H1 (cell line): ENCODE results near the gene NID1. TPM values are rescaled to one million over a fixed set of nuclear protein-coding genes. Genes with fewer than 3 reads are reported as not detected.

Source experiments
- CTCF ChIA-PET: fragments of 300-600 bp; sonication (Branson Sonifier 250); formaldehyde crosslinking; loops from one replicate; lab custom pipeline; 2021; ENCODE audit not compliant: partially characterized antibody; lab: Charles Lee
- POLR2A ChIA-PET: fragments of 300-600 bp; sonication (Branson Sonifier 250); formaldehyde crosslinking; loops from one replicate; lab custom pipeline; 2021; ENCODE audit warnings: inconsistent platforms; ENCODE audit not compliant: partially characterized antibody; lab: Charles Lee
- DNase-seq, 2 experiments: peaks; one replicate each; pipeline versions ENCODE4 v3.0.0 to v3.0.0-alpha.2; 2010 to 2022; ENCODE audit warnings: low spot score in 2 of 2, low read depth in 1 of 2, mixed read lengths in 1 of 2
- FAIRE-seq: peaks from 2 replicates; lab custom pipeline; 2011; peaks lifted over from hg19 to GRCh38; lab: Jason Lieb, UNC
- H2AFZ ChIP-seq: 2 replicates; pipeline ENCODE4 v1.8.1; 2012; ENCODE audit warnings: low read length, inconsistent platforms
- H2AK5ac ChIP-seq: 2 replicates; pipeline ENCODE4 v1.6.1; 2013; ENCODE audit warnings: low read depth, low read length
- H2BK120ac ChIP-seq: replicated peaks from 2 replicates; pipeline ENCODE3; 2013; ENCODE audit warnings: low read depth, low read length, inconsistent platforms
- H2BK12ac ChIP-seq: 2 replicates; pipeline ENCODE4 v1.6.1; 2013; ENCODE audit warnings: low read depth, low read length
- H2BK15ac ChIP-seq: 2 replicates; pipeline ENCODE4 v1.6.1; 2013; ENCODE audit warnings: low read length
- H2BK20ac ChIP-seq: 2 replicates; pipeline ENCODE4 v1.6.1; 2013; ENCODE audit warnings: low read length
- H2BK5ac ChIP-seq: 2 replicates; pipeline ENCODE4 v1.6.1; 2013; ENCODE audit warnings: low read depth, low read length
- H3K14ac ChIP-seq: 2 replicates; pipeline ENCODE4 v1.6.1; 2013; ENCODE audit warnings: inconsistent platforms; ENCODE audit not compliant: insufficient read length
- H3K18ac ChIP-seq: 2 replicates; pipeline ENCODE4 v1.6.1; 2013; ENCODE audit warnings: low read length; ENCODE audit errors: extremely low read depth
- H3K23ac ChIP-seq: 2 replicates; pipeline ENCODE4 v1.6.1; 2013; ENCODE audit warnings: inconsistent platforms; ENCODE audit not compliant: insufficient read length
- H3K23me2 ChIP-seq: 2 replicates; pipeline ENCODE4 v1.6.1; 2013; ENCODE audit warnings: low read depth, low read length
- H3K27ac ChIP-seq: 2 replicates; pipeline ENCODE4 v1.6.1; 2011; ENCODE audit warnings: low read depth, low read length, inconsistent platforms
- H3K27me3 ChIP-seq, 4 experiments: replicated peaks in 1 of 4; 1 replicate in 1 of 4; 2 replicates in 3 of 4; pipeline versions ENCODE4 v1.6.1 to v1.8.1; 2011 to 2013; ENCODE audit warnings: low read length in 3 of 4, mild to moderate bottlenecking in 3 of 4, inconsistent platforms in 2 of 4, mixed read lengths in 2 of 4, moderate library complexity in 1 of 4; ENCODE audit not compliant: control insufficient read depth in 3 of 4, insufficient read depth in 3 of 4; ENCODE audit errors: extremely low read depth in 1 of 4
- H3K36me3 ChIP-seq, 4 experiments: 2 replicates each; pipeline versions ENCODE4 v1.6.1 to v1.8.1; 2011 to 2013; ENCODE audit warnings: mild to moderate bottlenecking in 4 of 4, low read length in 3 of 4, moderate library complexity in 2 of 4, control low read depth in 1 of 4, inconsistent platforms in 1 of 4; ENCODE audit not compliant: insufficient read depth in 4 of 4, control insufficient read depth in 2 of 4
- H3K4ac ChIP-seq: replicated peaks from 2 replicates; pipeline ENCODE3; 2013; ENCODE audit warnings: low read length, low read depth, mixed read lengths, inconsistent platforms; ENCODE audit not compliant: insufficient read length
- H3K4me1 ChIP-seq, 4 experiments: replicated peaks in 1 of 4; 1 replicate in 1 of 4; 2 replicates in 3 of 4; pipeline versions ENCODE4 v1.6.1 to v1.8.1; 2011 to 2013; ENCODE audit warnings: low read length in 3 of 4, inconsistent platforms in 2 of 4, mixed read lengths in 1 of 4; ENCODE audit not compliant: insufficient read depth in 4 of 4, control insufficient read depth in 3 of 4
- H3K4me2 ChIP-seq, 2 experiments: 2 replicates each; pipeline versions ENCODE4 v1.6.1 to v1.8.1; 2011 to 2013; ENCODE audit warnings: low read depth in 2 of 2, low read length in 2 of 2, control low read depth in 1 of 2, inconsistent platforms in 1 of 2, mild to moderate bottlenecking in 1 of 2; ENCODE audit not compliant: insufficient read depth in 1 of 2
- H3K4me3 ChIP-seq, 4 experiments: fragments of 200-600, 300-600 bp in 1 of 4; sonication (generic), shearing (Covaris generic), sonication (Bioruptor Twin) in 1 of 4; 2 replicates each; pipeline versions ENCODE4 v1.5.1 to v1.8.1; 2011 to 2016; ENCODE audit warnings: low read length in 4 of 4, low read depth in 3 of 4, control low read depth in 2 of 4, inconsistent platforms in 2 of 4, mild to moderate bottlenecking in 2 of 4, mixed read lengths in 1 of 4, moderate library complexity in 1 of 4; ENCODE audit not compliant: insufficient read depth in 2 of 4; ENCODE audit errors: extremely low read depth in 1 of 4
- H3K56ac ChIP-seq: replicated peaks from 2 replicates; pipeline ENCODE3; 2013; ENCODE audit warnings: low read depth, mild to moderate bottlenecking, mixed read lengths, low read length, inconsistent platforms; ENCODE audit not compliant: insufficient read length
- H3K79me1 ChIP-seq: 2 replicates; pipeline ENCODE4 v1.6.1; 2013; ENCODE audit warnings: low read depth, low read length, control low read depth
- H3K79me2 ChIP-seq, 2 experiments: 2 replicates each; pipeline versions ENCODE4 v1.6.1 to v1.8.1; 2012 to 2013; ENCODE audit warnings: low read length in 2 of 2, mild to moderate bottlenecking in 2 of 2, inconsistent platforms in 1 of 2; ENCODE audit not compliant: insufficient read depth in 2 of 2, control insufficient read depth in 1 of 2
- H3K9ac ChIP-seq, 4 experiments: replicated peaks in 1 of 4; 1 replicate in 1 of 4; 2 replicates in 3 of 4; pipeline versions ENCODE4 v1.6.1 to v1.8.1; 2011 to 2013; ENCODE audit warnings: low read depth in 3 of 4, low read length in 3 of 4, control low read depth in 2 of 4, mild to moderate bottlenecking in 2 of 4, moderate library complexity in 2 of 4, inconsistent platforms in 1 of 4; ENCODE audit errors: extremely low read depth in 1 of 4
- H3K9me3 ChIP-seq, 2 experiments: 2 replicates each; pipeline versions ENCODE4 v1.6.1 to v1.8.1; 2012 to 2013; ENCODE audit warnings: mild to moderate bottlenecking in 2 of 2, moderate library complexity in 2 of 2, control low read depth in 1 of 2, inconsistent platforms in 1 of 2, low read depth in 1 of 2, low read length in 1 of 2, mixed read lengths in 1 of 2; ENCODE audit not compliant: insufficient read depth in 2 of 2
- H4K20me1 ChIP-seq, 2 experiments: replicated peaks in 1 of 2; 2 replicates each; pipeline versions ENCODE3 to v1.8.1; 2011 to 2013; ENCODE audit warnings: inconsistent platforms in 2 of 2, low read length in 2 of 2, mild to moderate bottlenecking in 1 of 2; ENCODE audit not compliant: insufficient read depth in 2 of 2, control insufficient read depth in 1 of 2
- H4K5ac ChIP-seq: 2 replicates; pipeline ENCODE4 v1.6.1; 2013; ENCODE audit warnings: low read length, low read depth, mixed read lengths, inconsistent platforms; ENCODE audit not compliant: insufficient read length
- H4K8ac ChIP-seq: 2 replicates; pipeline ENCODE4 v1.8.0; 2013; ENCODE audit warnings: mild to moderate bottlenecking, moderate library complexity, low read length, inconsistent platforms; ENCODE audit not compliant: insufficient read depth; ENCODE audit errors: extremely low read depth
- H4K91ac ChIP-seq: replicated peaks from 2 replicates; pipeline ENCODE3; 2013; ENCODE audit warnings: low read length, mixed read lengths, inconsistent platforms; ENCODE audit not compliant: insufficient read length
- BRCA1 ChIP-seq: IDR thresholded peaks from 2 replicates; pipeline ENCODE4 v1.6.1; 2012; ENCODE audit warnings: low read depth, low read length, improper control_type of control experiment
- CBX8 ChIP-seq: fragments of 300-800, 300-1000 bp; sonication (generic); IDR thresholded peaks from 2 replicates; pipeline ENCODE4 v1.7.1; 2016; ENCODE audit warnings: low read depth, low read length, borderline replicate concordance
- FOSL1 ChIP-seq: IDR thresholded peaks from 2 replicates; pipeline ENCODE4 v1.6.1; 2011; ENCODE audit warnings: mild to moderate bottlenecking, low read depth, low read length, moderate library complexity; ENCODE audit not compliant: insufficient read depth
- GTF2F1 ChIP-seq: IDR thresholded peaks from 2 replicates; pipeline ENCODE4 v1.6.1; 2012; ENCODE audit warnings: low read depth, low read length, improper control_type of control experiment, borderline replicate concordance
- RBBP5 ChIP-seq: IDR thresholded peaks from 2 replicates; pipeline ENCODE4 v1.7.1; 2012; ENCODE audit warnings: low read depth, mild to moderate bottlenecking, inconsistent platforms, low read length, moderate library complexity, borderline replicate concordance
- RXRA ChIP-seq: IDR thresholded peaks from 2 replicates; pipeline ENCODE4 v1.6.1; 2011; ENCODE audit warnings: low read depth, mild to moderate bottlenecking, low read length, moderate library complexity; ENCODE audit not compliant: insufficient read depth
- SP4 ChIP-seq: IDR thresholded peaks from 2 replicates; pipeline ENCODE4 v1.6.1; 2012; ENCODE audit warnings: low read length, inconsistent platforms
- TBP ChIP-seq: IDR thresholded peaks from 2 replicates; pipeline ENCODE4 v1.6.1; 2011; ENCODE audit warnings: low read depth, low read length, improper control_type of control experiment
- TCF12 ChIP-seq: IDR thresholded peaks from 2 replicates; pipeline ENCODE4 v1.6.1; 2011; ENCODE audit warnings: low read depth, mild to moderate bottlenecking, low read length
- WGBS, 2 experiments: shearing (Covaris generic) in 1 of 2; methylation state at CpG; one replicate each; pipeline versions ENCODE4 v1.1.6 to v1.1.7; 2013 to 2015; ENCODE audit warnings: low lambda C conversion rate in 2 of 2, mixed read lengths in 2 of 2, inconsistent platforms in 1 of 2, low coverage in 1 of 2, missing lambda C conversion rate in 1 of 2; ENCODE audit not compliant: insufficient replicate concordance in 2 of 2, insufficient coverage in 1 of 2, insufficient read length in 1 of 2; ENCODE audit errors: extremely low coverage in 1 of 2, missing lambda C conversion rate in 1 of 2; 5-methylcytosine and 5-hydroxymethylcytosine counted together
- polyA plus RNA-seq, 7 experiments: library from polyadenylated mRNA; depleted of rRNA in 3 of 7; stranded (reverse) in 5 of 7; unstranded in 2 of 7; fragments of >200 nt in 5 of 7; fragments of 200-250 nt in 2 of 7; gene quantifications; 1 replicate in 5 of 7; 2 replicates in 1 of 7; 4 replicates in 1 of 7; pipeline versions ENCODE4 v1.2.1 to v1.2.3, GENCODE V29; 2011 to 2013; ENCODE audit warnings: missing spikeins in 2 of 7, mixed read lengths in 2 of 7
- total RNA-seq: library from RNA; stranded (reverse); fragmentation: NEBNext Ultra II Directional; extraction: Animal tissue kit (Norgen Biotek cat#: 25700); gene quantifications from 2 replicates; pipeline ENCODE4 v1.2.1, GENCODE V29; 2021

The NID1 gene
- total and polyA plus RNA-seq, 2 of the 8 experiments (the other 6 are each of a cell fraction or from before 2014, with no cell fraction given), result 20.9 to 25.4 TPM

DNA sequence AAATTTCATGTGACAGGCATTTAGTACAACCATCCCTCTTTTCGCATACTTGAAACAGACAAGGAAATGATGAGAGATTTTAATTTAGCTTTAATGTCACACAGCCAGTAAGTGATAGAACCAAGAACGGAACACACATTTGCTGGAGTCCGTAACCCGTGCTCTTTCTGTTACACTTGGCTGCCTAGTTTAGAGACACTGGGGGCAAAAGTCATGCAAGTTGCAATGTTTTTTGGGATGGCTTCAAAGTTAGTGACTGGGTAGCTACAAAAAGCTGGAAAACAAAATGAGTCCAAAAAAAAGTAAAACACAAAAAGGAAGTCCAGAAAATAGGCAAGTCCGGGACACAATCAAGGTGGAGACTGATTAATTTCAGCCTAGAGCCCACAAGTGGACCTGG lies 5.9 kb downstream of the NID1 start:
- H3K23me2 ChIP-seq, result no peaks in the 10 kb centered on the region; the same call in 1 of the 2 replicates
- H3K4ac ChIP-seq, result no peak overlapping the region
- no peak overlapping the region for H3K23ac ChIP-seq
- H4K20me1 ChIP-seq, result no peaks in the 10 kb centered on the region
- no peak overlapping the region for H3K9ac ChIP-seq
- H3K27me3 ChIP-seq, result peaks cover 0 to 10% (median 8%) of the 10 kb centered on the region in 4 experiments; a peak in 5 of 7 replicates
- FAIRE-seq (no peak), DNase-seq (no peak)
- no peaks in the 10 kb centered on the region for H3K36me3 ChIP-seq
- CTCF ChIA-PET, result no interaction called here
- H2BK12ac ChIP-seq, result no peak overlapping the region
- H3K27ac ChIP-seq, result no peak overlapping the region
- H3K4me2 ChIP-seq, result no peak overlapping the region
- no peak overlapping the region for H2BK15ac ChIP-seq
- no peak overlapping the region for H4K5ac ChIP-seq
- no peak overlapping the region for H3K56ac ChIP-seq
- H3K79me1 ChIP-seq, result no peaks in the 10 kb centered on the region
- H3K4me3 ChIP-seq, result no peak overlapping the region
- no peak overlapping the region for H3K14ac ChIP-seq
- POLR2A ChIA-PET, result no interaction called here
- 87% methylated on average over 5 of the region's 5 CpGs; no CpG with 5 or more reads in 1 of the 2 experiments for WGBS, 2 experiments
- no peak overlapping the region for H4K8ac ChIP-seq
- H3K9me3 ChIP-seq, result no peaks in the 10 kb centered on the region
- TF ChIP-seq RBBP5 (no peak), SP4 (no peak), BRCA1 (no peak), FOSL1 (no peak), TBP (no peak), RXRA (no peak), CBX8 (no peak), TCF12 (no peak), GTF2F1 (no peak)
- no peak overlapping the region for H2BK5ac ChIP-seq
- no peak overlapping the region for H4K91ac ChIP-seq
- no peaks in the 10 kb centered on the region for H3K79me2 ChIP-seq
- no peak overlapping the region for H2BK20ac ChIP-seq
- H3K4me1 ChIP-seq, result peaks cover 0 to 2% (median 0%) of the 10 kb centered on the region in 4 experiments; a peak in 3 of 7 replicates
- no peak overlapping the region for H3K18ac ChIP-seq
- H2AK5ac ChIP-seq, result no peak overlapping the region
- H2AFZ ChIP-seq, result no peak overlapping the region
- H2BK120ac ChIP-seq, result no peak overlapping the region
